Panc1 (cell line): ENCODE measurements around the gene GALNT14. TPM values are rescaled to one million over a fixed set of nuclear protein-coding genes. Genes with fewer than 3 reads are reported as not detected.

ENCODE experiments used
- ATAC-seq: fragments of 200-7000 bp; cut with Tn5 transposase; 2 replicates; pipeline ENCODE4 v1.9.1; 2020; ENCODE audit warnings: mild to moderate bottlenecking, moderate library complexity
- BruUV-seq: library from RNA; stranded (reverse); fragments of 400-500 nt; replicated peaks from 2 replicates; lab custom pipeline; 2021; lab: Mats Ljungman, UMichigan
- CTCF ChIA-PET: fragments of 300-600 bp; sonication (Branson Sonifier 250); formaldehyde crosslinking; loops from one replicate; lab custom pipeline; 2022; ENCODE audit warnings: antibody characterized with exemption; lab: Charles Lee
- POLR2A ChIA-PET: fragments of 300-600 bp; sonication (Branson Sonifier 250); formaldehyde crosslinking; loops from one replicate; lab custom pipeline; 2022; ENCODE audit warnings: antibody characterized with exemption; lab: Charles Lee
- DNase-seq: peaks from one replicate; pipeline ENCODE4 v3.0.0-alpha.2; 2010; ENCODE audit warnings: low read depth, low spot score
- H3K27ac ChIP-seq: 2 replicates; pipeline ENCODE4 v1.5.1; 2011; ENCODE audit warnings: mild to moderate bottlenecking, low read length, inconsistent platforms
- H3K27me3 ChIP-seq: fragments of 200-500 bp; sonication (Bioruptor generic); 2 replicates; pipeline ENCODE4 v1.6.0; 2014; ENCODE audit warnings: low read length, inconsistent platforms; ENCODE audit not compliant: control insufficient read depth, insufficient read depth
- H3K36me3 ChIP-seq: fragments of 200-500 bp; sonication (Bioruptor generic); 2 replicates; pipeline ENCODE4 v1.5.1; 2014; ENCODE audit warnings: inconsistent platforms, mild to moderate bottlenecking, low read length, moderate library complexity; ENCODE audit not compliant: control insufficient read depth, insufficient read depth
- H3K4me1 ChIP-seq: 2 replicates; pipeline ENCODE4 v1.5.1; 2011; ENCODE audit warnings: inconsistent platforms, mild to moderate bottlenecking, low read length, moderate library complexity; ENCODE audit not compliant: control insufficient read depth, insufficient read depth
- H3K4me3 ChIP-seq, 2 experiments: 2 replicates each; pipeline ENCODE4 v1.5.1; 2011 to 2012; ENCODE audit warnings: low read depth in 2 of 2, low read length in 2 of 2, mild to moderate bottlenecking in 2 of 2, inconsistent platforms in 1 of 2, moderate library complexity in 1 of 2
- H3K9me3 ChIP-seq: fragments of 200-500 bp; sonication (Bioruptor generic); 2 replicates; pipeline ENCODE4 v1.5.1; 2014; ENCODE audit warnings: low read depth, mild to moderate bottlenecking, inconsistent platforms, low read length, moderate library complexity; ENCODE audit not compliant: control insufficient read depth, insufficient read depth
- CTCF ChIP-seq: fragments of 450-650 bp; IDR thresholded peaks from 2 replicates; pipeline ENCODE4 v1.5.1; 2017; ENCODE audit warnings: mild to moderate bottlenecking
- POLR2AphosphoS5 ChIP-seq: IDR thresholded peaks from 2 replicates; pipeline ENCODE4 v1.6.1; 2012; ENCODE audit warnings: mild to moderate bottlenecking, low read depth, low read length, moderate library complexity
- REST ChIP-seq, 2 experiments: IDR thresholded peaks; 2 replicates each; pipeline ENCODE4 v1.6.1; 2011 to 2012; ENCODE audit warnings: low read depth in 2 of 2, control low read depth in 1 of 2, low read length in 1 of 2, mild to moderate bottlenecking in 1 of 2, moderate library complexity in 1 of 2; ENCODE audit not compliant: insufficient read depth in 1 of 2
- SIN3A ChIP-seq: IDR thresholded peaks from 2 replicates; pipeline ENCODE4 v1.6.1; 2012; ENCODE audit warnings: low read depth, mild to moderate bottlenecking, low read length, moderate library complexity, borderline replicate concordance; ENCODE audit not compliant: insufficient read depth
- TCF7L2 ChIP-seq: IDR thresholded peaks from 2 replicates; pipeline ENCODE4 v1.6.1; 2011; ENCODE audit warnings: mild to moderate bottlenecking, low read depth, low read length, inconsistent platforms
- in situ Hi-C: cut with HindIII; loops from 2 replicates; pipeline ENCODE4 v1.10.0; 2016; ENCODE audit warnings: low sequenced_read_pairs, low pct_unique_long_range_greater_than_20kb
- intact Hi-C: fragments of 100-400 bp; cut with micrococcal nuclease; formaldehyde crosslinking; loops from one replicate; pipeline ENCODE4 v1.10.0; 2022; ENCODE audit not compliant: unreplicated experiment
- total RNA-seq: library from RNA; stranded (reverse); gene quantifications from one replicate; pipeline ENCODE4 v1.2.1, GENCODE V29; 2021; ENCODE audit not compliant: unreplicated experiment

The GALNT14 gene
- total RNA-seq, 1 experiment from 2014 or later: 0.67 TPM

GRCh38 chr2:31004257-31004656, 134.0 kb downstream of the GALNT14 start:
- TF ChIP-seq SIN3A (no peak), POLR2AphosphoS5 (no peak), REST (IDR thresholded peaks at IDR 0.05; ENCODE audit: insufficient read depth in 1 of 2, low read depth in 2 of 2, low read length in 1 of 2) (no peak), TCF7L2 (no peak), CTCF (no peak)
- Histone ChIP-seq H3K4me1 (no peaks in the 10 kb centered on the region; the same call in 1 of the 2 replicates), H3K4me3 (no peak overlapping the region), H3K9me3 (no peaks in the 10 kb centered on the region), H3K27ac (no peak overlapping the region), H3K27me3 (peaks cover 9% of the 10 kb centered on the region), H3K36me3 (no peaks in the 10 kb centered on the region)
- in situ Hi-C loops (no loop called here), intact Hi-C loops (no loop called here)
- no TSS peak for BruUV-seq
- CTCF ChIA-PET: no interaction called here
- POLR2A ChIA-PET: no interaction called here
- ATAC-seq (no peak), DNase-seq (no peak)

GRCh38 chr2:31003749-31004148, 134.5 kb downstream of the GALNT14 start:
- ATAC-seq: no peak
- H3K4me1 ChIP-seq: no peaks in the 10 kb centered on the region; the same call in 1 of the 2 replicates

More at GRCh38 chr2:31003749-31004148, 134.5 kb downstream of the GALNT14 start:
- CTCF ChIA-PET: no interaction called here
- no peaks in the 10 kb centered on the region for H3K36me3 ChIP-seq
- no peaks in the 10 kb centered on the region for H3K9me3 ChIP-seq
- no TSS peak for BruUV-seq
- TF ChIP-seq TCF7L2 (no peak), CTCF (no peak), REST (IDR thresholded peaks at IDR 0.05; ENCODE audit: insufficient read depth in 1 of 2, low read depth in 2 of 2, low read length in 1 of 2) (no peak), POLR2AphosphoS5 (no peak), SIN3A (no peak)
- in situ Hi-C loops: no loop called here
- POLR2A ChIA-PET: no interaction called here
- no peak overlapping the region for H3K27ac ChIP-seq
- H3K27me3 ChIP-seq: peaks cover 9% of the 10 kb centered on the region
- no peak for DNase-seq
- H3K4me3 ChIP-seq: no peak overlapping the region
- intact Hi-C loops: no loop called here
